VCaP (cell line): Measurements from ENCODE around the gene UST.
A peak's percentile ranks its signal among the peaks of the same experiment; 100 is the strongest.
"Not testable (repeated sequence)": the region's sequence is repeated elsewhere in the genome, so short reads cannot be mapped to it uniquely, and the experiment has no call there.

Experiments used
- H3K27ac ChIP-seq: fragments of 450-650 bp; 2 replicates; pipeline ENCODE4 v1.5.1; 2017
- TF ChIP-seq, protein P1 (sequence below): fragments of 450-650 bp; conservative IDR thresholded peaks from 2 replicates; pipeline ENCODE4 v1.5.1; 2017; ENCODE audit warnings: mild to moderate bottlenecking, moderate library complexity

Gene UST

DNA sequence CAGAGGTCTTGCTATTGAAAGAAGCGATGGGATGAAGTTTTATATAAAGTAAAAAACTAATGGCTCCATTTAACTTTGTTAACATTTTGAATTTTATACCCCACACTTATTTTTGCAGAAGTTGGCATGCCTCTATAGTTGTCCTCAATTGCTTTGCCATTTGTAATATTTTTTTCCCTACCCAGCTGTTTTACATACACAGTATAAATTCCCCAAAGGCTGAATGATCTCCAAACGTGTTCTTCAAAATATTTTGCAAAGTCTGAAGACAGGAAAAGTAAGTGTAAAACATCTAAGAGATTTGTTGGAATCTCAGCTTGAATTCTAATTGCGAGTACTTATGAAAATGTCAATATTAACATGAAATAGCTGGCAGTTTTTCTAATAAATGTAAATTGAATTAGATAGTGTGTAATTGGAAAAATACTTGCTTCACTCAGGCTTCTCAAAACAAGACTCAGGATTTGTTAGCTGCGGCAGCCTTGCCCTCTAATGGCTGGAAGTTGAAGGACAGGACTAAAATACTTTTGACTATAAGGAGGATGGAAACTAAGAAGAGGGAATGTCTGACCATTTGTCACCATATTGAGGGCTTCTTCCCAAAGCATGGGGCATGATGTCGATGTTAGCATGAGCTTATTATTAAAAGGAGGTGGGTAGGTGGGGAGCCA, 226.8 kb downstream of the UST start:
- TF ChIP-seq, protein P1, sequence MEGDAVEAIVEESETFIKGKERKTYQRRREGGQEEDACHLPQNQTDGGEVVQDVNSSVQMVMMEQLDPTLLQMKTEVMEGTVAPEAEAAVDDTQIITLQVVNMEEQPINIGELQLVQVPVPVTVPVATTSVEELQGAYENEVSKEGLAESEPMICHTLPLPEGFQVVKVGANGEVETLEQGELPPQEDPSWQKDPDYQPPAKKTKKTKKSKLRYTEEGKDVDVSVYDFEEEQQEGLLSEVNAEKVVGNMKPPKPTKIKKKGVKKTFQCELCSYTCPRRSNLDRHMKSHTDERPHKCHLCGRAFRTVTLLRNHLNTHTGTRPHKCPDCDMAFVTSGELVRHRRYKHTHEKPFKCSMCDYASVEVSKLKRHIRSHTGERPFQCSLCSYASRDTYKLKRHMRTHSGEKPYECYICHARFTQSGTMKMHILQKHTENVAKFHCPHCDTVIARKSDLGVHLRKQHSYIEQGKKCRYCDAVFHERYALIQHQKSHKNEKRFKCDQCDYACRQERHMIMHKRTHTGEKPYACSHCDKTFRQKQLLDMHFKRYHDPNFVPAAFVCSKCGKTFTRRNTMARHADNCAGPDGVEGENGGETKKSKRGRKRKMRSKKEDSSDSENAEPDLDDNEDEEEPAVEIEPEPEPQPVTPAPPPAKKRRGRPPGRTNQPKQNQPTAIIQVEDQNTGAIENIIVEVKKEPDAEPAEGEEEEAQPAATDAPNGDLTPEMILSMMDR: peak; percentile 80
- H3K27ac ChIP-seq: no peak overlapping the region

DNA sequence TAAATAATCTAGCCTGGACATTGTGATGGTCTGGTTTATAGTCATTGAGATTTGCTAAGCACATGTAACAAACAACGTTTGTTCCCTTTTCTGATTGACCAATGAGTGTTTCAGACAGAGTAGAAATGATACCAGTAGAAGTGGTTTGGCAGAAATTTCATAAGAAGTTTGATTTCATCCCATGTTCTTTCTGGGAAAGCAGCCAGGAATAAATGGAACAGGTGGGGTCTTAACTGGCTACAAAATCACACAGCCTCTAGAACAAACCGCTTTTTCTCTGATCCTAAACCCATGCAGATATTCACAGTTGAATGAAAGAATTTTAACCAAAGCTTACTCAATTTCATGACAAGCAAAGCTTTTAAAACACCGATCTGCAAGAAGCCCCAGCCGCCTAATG, 227.5 kb downstream of the UST start:
- TF ChIP-seq, protein P1: no peak
- no peak overlapping the region for H3K27ac ChIP-seq

DNA sequence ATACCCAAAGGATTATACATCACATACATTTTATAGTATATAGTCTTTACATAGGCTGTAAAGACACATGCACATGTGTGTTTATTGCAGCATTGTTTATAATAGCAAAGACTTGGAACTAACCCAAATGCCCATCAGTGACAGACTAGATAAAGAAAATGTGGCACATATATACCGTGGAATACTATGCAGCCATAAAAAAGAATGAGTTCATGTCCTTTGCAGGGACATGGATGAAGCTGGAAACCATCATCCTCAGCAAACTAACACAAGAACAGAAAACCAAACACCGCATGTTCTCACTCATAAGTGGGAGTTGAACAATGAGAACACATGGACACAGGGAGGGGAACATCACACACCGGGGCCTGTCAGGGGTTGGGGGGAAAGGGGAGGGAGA, 231.5 kb downstream of the UST start:
- H3K27ac ChIP-seq: not testable (repeated sequence)

DNA sequence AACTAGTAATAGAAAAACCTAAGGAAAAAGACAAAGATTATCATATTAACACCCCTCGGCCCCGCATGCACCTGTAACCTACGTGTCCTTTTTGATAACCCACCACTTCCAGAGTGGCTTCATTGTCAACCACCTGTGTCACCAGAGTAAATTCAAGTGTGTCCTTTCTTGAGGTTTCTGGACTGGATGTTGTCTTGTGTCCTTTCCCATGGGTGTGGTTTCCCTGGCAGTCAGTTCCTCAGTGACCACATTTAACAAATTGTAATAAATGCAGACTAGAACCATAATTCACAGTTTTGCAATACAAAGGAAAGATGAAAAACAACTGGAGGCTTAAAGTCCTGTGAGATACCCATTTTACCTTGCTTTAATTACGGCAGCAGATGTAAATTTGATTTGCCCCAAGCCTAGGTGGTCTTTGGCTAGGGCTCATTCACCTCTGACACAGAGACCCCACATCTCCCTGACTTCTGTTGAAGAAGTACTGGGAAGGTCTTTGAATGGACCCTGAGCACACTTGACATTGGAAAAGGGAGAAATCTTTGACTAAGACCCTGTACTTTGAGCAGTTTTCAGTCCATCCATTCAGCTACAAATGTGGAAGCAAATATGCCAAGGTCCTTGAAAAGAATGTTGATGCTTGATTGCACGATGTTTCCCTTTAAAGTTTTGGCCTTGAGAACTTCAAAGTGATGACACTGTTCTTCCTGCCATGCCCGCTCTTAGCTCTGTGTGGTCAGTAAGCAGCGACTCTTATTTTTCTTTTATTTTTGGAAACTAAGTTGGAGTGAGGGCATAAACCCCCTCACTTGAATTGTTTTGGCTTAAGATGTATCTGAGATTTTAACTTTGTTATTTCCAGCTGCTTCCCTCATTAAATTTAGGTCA, 232.4 kb downstream of the UST start:
- no peak overlapping the region for H3K27ac ChIP-seq
- TF ChIP-seq, protein P1: no peak

DNA sequence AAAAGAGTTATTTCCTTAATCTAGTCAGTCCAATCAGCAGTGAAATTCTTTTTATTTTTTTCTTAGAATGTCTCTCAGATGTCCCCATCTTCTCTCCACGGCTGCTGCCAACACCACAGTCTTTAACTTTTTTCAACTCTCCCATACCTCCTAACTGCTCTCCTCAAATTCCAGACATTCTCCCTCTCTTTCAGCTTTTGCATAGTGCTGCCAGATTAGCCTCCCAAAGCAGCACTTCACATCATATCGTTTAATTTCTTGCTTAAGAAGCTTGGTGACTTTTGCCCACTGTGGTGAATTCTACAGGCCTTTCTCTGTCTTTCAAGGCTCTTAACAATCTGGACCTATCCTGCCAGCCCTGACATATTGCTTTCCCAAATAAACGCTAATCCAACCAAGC, 233.4 kb downstream of the UST start:
- no peak overlapping the region for H3K27ac ChIP-seq
- TF ChIP-seq, protein P1: no peak

DNA sequence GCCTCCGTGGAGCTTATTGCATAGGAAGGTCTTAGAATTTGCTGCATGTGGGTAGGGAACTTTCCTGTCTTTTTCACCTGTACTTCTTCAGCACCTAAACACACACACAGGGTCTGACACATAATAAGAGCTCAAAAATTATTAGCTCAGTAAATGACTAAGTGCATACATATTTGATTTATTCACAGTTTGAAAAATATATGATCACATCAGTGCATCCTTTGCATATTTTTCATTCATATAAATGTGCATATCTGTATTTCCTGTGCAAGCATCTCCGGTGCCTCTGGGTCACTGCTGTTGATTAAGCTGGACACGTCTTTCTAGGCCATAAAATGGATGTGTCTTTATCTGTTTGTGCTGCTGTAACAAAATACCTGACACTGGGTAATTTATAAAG, 234.7 kb downstream of the UST start:
- H3K27ac ChIP-seq: no peak overlapping the region
- TF ChIP-seq, protein P1: no peak

DNA sequence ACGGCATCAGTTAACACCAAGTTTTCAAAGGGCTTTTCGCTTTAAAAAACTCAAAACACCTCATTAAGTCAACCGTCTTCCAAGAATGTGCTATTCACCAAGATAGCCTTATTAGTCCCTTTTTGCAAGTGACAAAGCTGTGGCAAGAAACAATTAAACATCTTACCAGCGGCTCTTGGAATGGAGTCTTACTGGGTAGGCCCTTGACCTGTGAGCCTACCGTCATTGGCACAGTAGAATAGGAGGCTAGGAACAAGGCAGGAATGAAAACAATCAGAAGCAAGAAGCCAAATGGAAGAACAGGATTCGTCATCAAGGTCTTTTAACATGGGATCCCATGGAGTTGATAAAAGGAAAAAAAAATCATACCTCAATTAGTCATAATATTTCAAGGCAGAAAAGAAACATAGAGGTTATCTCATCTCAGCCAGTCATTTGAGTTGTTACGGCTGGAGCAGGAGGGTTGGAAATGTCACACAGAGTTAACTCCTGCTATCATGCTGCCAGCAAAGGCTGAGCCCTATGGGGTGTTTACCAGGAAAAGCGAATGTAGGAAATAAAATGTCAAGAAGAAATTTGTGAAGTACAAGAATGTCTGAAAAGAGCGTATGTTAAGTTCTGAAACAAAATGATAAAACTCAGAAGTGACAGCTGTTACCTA, 236.4 kb downstream of the UST start:
- no peak overlapping the region for H3K27ac ChIP-seq
- TF ChIP-seq, protein P1: no peak
